Skeletal muscle tissue (tissue), 4 donors: Measurements from ENCODE around the gene BBX. TPM values are rescaled to one million over a fixed set of nuclear protein-coding genes. Genes with fewer than 3 reads are reported as not detected.
"Not testable (repeated sequence)": the region's sequence is repeated elsewhere in the genome, so short reads cannot be mapped to it uniquely, and the experiment has no call there.

ENCODE experiments used
- H3K27ac ChIP-seq: one replicate; pipeline ENCODE4 v1.7.0; 2013; ENCODE audit warnings: mild to moderate bottlenecking, low read depth, low read length, inconsistent platforms
- H3K27me3 ChIP-seq, 3 donors: one replicate each; pipeline ENCODE4 v1.7.0; 2013; ENCODE audit warnings: low read length in 3 of 3; ENCODE audit not compliant: control insufficient read depth in 3 of 3, insufficient read depth in 3 of 3
- H3K36me3 ChIP-seq, 3 donors: one replicate each; pipeline ENCODE4 v1.7.0; 2013; ENCODE audit warnings: low read length in 3 of 3; ENCODE audit not compliant: control insufficient read depth in 3 of 3, insufficient read depth in 3 of 3
- H3K4me1 ChIP-seq, 3 donors: one replicate each; pipeline ENCODE4 v1.7.0; 2013; ENCODE audit warnings: low read length in 3 of 3, mild to moderate bottlenecking in 3 of 3; ENCODE audit not compliant: control insufficient read depth in 3 of 3, insufficient read depth in 3 of 3
- H3K4me3 ChIP-seq, 3 donors: one replicate each; pipeline ENCODE4 v1.7.0; 2013; ENCODE audit warnings: low read length in 3 of 3
- H3K9ac ChIP-seq, 3 donors: one replicate each; pipeline ENCODE4 v1.7.0; 2013; ENCODE audit warnings: low read length in 3 of 3, mild to moderate bottlenecking in 3 of 3, moderate library complexity in 2 of 3, low read depth in 1 of 3
- H3K9me3 ChIP-seq, 3 donors: one replicate each; pipeline ENCODE4 v1.7.0; 2013; ENCODE audit warnings: low read length in 3 of 3; ENCODE audit not compliant: control insufficient read depth in 3 of 3
- total RNA-seq: library from RNA; depleted of rRNA; stranded (reverse); fragments of >200 nt; gene quantifications from one replicate; pipeline ENCODE4 v1.2.3, GENCODE V29; 2014
- donor health status: Osteomylitis.

The BBX gene
- total RNA-seq, 1 donor from 2014 or later: 32.9 TPM

GRCh38 chr3:107562969-107563529 lies 40.3 kb downstream of the BBX start:
- Histone ChIP-seq H3K4me1 (peaks cover 0 to 3% (median 0%) of the 10 kb centered on the region in 3 donors), H3K36me3 (no peaks in the 10 kb centered on the region), H3K9ac (no peak overlapping the region), H3K27me3 (no peaks in the 10 kb centered on the region), H3K27ac (no peak overlapping the region), H3K4me3 (no peak overlapping the region), H3K9me3 (no peaks in the 10 kb centered on the region)

GRCh38 chr3:107565244-107565643 lies 42.5 kb downstream of the BBX start:
- H3K9ac ChIP-seq, H3K36me3 ChIP-seq, H3K4me3 ChIP-seq, H3K4me1 ChIP-seq, H3K9me3 ChIP-seq, H3K27me3 ChIP-seq, H3K27ac ChIP-seq: not testable (repeated sequence)

- not testable (repeated sequence) for H3K27ac ChIP-seq, H3K36me3 ChIP-seq, H3K4me1 ChIP-seq, H3K9ac ChIP-seq, H3K27me3 ChIP-seq, H3K4me3 ChIP-seq, H3K9me3 ChIP-seq
Measured at GRCh38 chr3:107571089-107571488, 48.3 kb downstream of the BBX start.

- H3K27me3 ChIP-seq: not testable (repeated sequence)
Measured at GRCh38 chr3:107571492-107571891, 48.7 kb downstream of the BBX start.

GRCh38 chr3:107574650-107575049 lies 51.9 kb downstream of the BBX start:
- Histone ChIP-seq H3K27ac (no peak overlapping the region), H3K36me3 (no peaks in the 10 kb centered on the region), H3K9ac (no peak overlapping the region), H3K4me1 (no peaks in the 10 kb centered on the region), H3K27me3 (no peaks in the 10 kb centered on the region), H3K9me3 (no peaks in the 10 kb centered on the region), H3K4me3 (no peak overlapping the region)

More at GRCh38 chr3:107571492-107571891, 48.7 kb downstream of the BBX start:
- not testable (repeated sequence) for H3K4me1 ChIP-seq, H3K9me3 ChIP-seq, H3K27ac ChIP-seq, H3K9ac ChIP-seq, H3K4me3 ChIP-seq, H3K36me3 ChIP-seq

GRCh38 chr3:107578091-107578490 lies 55.3 kb downstream of the BBX start:
- no peaks in the 10 kb centered on the region for H3K4me1 ChIP-seq

GRCh38 chr3:107578523-107578922 lies 55.8 kb downstream of the BBX start:
- Histone ChIP-seq H3K9ac (no peak overlapping the region), H3K4me1 (no peaks in the 10 kb centered on the region), H3K36me3 (no peaks in the 10 kb centered on the region)

More at GRCh38 chr3:107578091-107578490, 55.3 kb downstream of the BBX start:
- Histone ChIP-seq H3K9me3 (no peaks in the 10 kb centered on the region), H3K27me3 (no peaks in the 10 kb centered on the region), H3K4me3 (no peak overlapping the region), H3K36me3 (no peaks in the 10 kb centered on the region), H3K9ac (no peak overlapping the region), H3K27ac (no peak overlapping the region)

GRCh38 chr3:107579371-107579770 lies 56.6 kb downstream of the BBX start:
- Histone ChIP-seq H3K36me3 (no peaks in the 10 kb centered on the region), H3K27ac (no peak overlapping the region), H3K9ac (no peak overlapping the region), H3K9me3 (no peaks in the 10 kb centered on the region), H3K27me3 (no peaks in the 10 kb centered on the region), H3K4me1 (no peaks in the 10 kb centered on the region), H3K4me3 (no peak overlapping the region)

More at GRCh38 chr3:107578523-107578922, 55.8 kb downstream of the BBX start:
- no peak overlapping the region for H3K27ac ChIP-seq
- no peaks in the 10 kb centered on the region for H3K9me3 ChIP-seq
- H3K27me3 ChIP-seq: no peaks in the 10 kb centered on the region
- no peak overlapping the region for H3K4me3 ChIP-seq

- H3K9me3 ChIP-seq: no peaks in the 10 kb centered on the region
- H3K4me1 ChIP-seq: no peaks in the 10 kb centered on the region
- no peak overlapping the region for H3K4me3 ChIP-seq
- H3K27ac ChIP-seq: no peak overlapping the region
- H3K36me3 ChIP-seq: no peaks in the 10 kb centered on the region
- H3K9ac ChIP-seq: no peak overlapping the region
- H3K27me3 ChIP-seq: no peaks in the 10 kb centered on the region
Measured at GRCh38 chr3:107581230-107581629, 58.5 kb downstream of the BBX start.

GRCh38 chr3:107588217-107588616 lies 65.5 kb downstream of the BBX start:
- Histone ChIP-seq H3K4me3 (no peak overlapping the region), H3K9ac (no peak overlapping the region), H3K9me3 (no peaks in the 10 kb centered on the region), H3K36me3 (no peaks in the 10 kb centered on the region), H3K27me3 (no peaks in the 10 kb centered on the region), H3K4me1 (no peaks in the 10 kb centered on the region), H3K27ac (no peak overlapping the region)
